ENCODE measurements around the gene B4GALT2. TPM values are rescaled to one million over a fixed set of nuclear protein-coding genes. Genes with fewer than 3 reads are reported as not detected.
A peak's percentile ranks its signal among the peaks of the same experiment; 100 is the strongest.

The B4GALT2 gene
- total RNA-seq, 1 experiment from 2014 or later, result 159 TPM

GRCh38 chr1:44029260-44029910 is 50.4 kb downstream of the B4GALT2 start:
- DNase-seq (ENCODE audit: low spot score), result no peak

- DNase-seq (ENCODE audit: low spot score), result peak; percentile 85
Measured at GRCh38 chr1:44029911-44030604, 51.0 kb downstream of the B4GALT2 start.

DNA sequence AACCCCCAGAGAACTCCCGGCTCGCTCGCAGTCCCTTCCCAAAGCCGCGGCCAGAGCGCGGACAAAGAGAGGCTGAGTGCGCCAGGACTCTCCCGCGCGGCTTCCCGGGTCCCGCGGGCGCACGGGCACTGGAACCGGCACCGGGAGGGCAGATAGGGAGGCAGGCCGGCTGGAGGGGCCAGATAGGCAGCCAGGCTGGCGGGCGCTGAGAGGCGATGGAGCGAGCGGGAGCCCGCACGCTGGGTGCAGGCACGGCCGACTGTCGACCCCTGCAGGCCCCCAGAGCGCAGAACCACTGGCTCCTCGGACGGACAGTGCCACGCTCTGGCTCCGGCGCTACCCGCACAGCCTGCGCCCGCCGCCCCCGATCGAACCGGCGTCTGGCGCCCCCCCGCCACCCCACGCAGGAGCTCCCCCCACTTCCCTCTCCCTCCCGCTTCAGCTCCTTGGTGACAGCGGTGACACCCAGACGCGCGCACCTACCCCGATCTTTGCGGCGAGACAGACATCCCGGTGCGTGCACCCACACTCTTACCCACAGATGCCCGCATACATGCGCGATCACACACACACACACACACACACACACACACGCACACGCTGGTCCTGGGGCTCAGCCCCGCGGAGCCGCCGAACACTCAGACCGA is 51.7 kb downstream of the B4GALT2 start:
- DNase-seq (ENCODE audit: low spot score), result peak; percentile 29

DNA sequence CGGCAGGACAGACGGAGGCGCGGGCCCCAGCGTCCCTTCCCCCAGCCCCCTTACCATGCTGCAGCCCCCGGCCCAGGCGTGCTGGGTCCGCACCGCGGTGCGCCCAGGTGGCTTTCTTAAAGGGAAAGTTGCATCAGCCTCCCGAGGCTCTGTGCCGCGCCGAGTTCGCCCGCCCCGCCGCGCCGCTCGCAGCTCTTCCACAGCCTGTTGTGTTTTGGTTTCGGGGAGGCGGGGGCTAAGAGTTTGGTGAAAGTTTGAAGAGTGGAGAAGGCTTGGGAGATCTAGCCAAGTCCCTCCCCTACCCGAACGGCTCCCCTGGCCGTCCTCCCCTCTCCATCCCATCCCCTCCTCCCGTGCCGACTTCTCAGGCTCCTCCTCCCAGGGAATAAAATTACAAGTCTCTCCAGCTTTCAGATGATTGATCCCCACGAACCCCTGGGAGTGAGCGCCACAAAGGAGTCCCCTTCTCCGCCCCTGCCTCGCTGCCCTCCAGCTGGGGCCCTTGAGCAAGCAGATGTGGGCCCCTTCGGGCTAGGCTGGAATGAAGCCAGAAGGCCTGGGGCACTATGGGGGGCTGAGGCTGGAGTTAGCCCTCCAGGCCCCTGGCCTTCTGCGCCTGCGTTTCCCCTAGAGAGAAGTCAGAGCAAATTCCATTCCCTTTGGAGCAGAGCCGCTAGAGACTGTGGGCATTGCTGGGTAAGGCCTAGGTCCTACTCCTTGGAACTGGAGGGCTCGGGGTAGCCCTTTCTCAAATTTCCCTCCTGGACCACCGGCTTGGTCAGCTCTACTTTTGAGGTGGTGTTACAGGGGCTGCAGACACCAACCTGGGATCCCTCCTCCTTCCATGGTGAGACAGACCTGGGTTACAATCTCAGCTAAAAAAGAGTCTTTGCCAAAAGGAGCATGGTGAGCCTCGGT is 52.5 kb downstream of the B4GALT2 start, which contains the start of gene SLC6A9:
Gene SLC6A9 (minus strand): TSS at position 211 of the 918 bp plus-strand sequence. CDS start 7,185 bp downstream, outside the sequence.
- DNase-seq (ENCODE audit: low spot score), result no peak

DNA sequence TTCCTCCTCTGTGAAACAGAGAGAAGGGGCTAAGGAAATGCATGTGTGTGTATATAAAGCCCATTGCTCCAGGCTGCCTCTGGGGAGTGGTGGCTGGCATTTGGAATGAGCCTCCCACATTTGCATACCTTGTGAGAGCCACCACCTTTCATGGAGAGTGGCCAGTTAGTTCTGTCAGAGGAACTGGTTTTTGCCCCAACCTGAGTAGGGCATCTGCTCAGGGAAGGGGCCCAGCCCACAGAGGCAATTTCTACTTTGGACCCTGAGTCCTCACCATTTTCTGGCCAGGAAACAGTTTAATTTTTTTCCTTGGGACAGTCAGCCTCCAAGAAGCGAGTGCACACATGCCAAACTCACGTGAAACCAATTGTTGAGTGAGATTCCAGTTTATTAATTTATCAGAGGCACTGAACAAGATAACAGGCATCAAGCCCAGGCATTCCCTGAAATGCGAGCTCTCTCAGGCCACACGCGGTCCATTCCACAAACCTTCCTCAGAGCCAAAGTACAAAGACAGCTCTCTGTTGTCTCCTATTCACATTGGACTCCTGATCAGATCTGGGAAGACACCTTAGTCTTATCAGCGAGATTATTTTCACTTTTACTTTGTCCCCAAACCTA is 53.3 kb downstream of the B4GALT2 start:
- DNase-seq (ENCODE audit: low spot score), result no peak

- no peak for DNase-seq (ENCODE audit: low spot score)
Measured at GRCh38 chr1:44033041-44033575, 54.1 kb downstream of the B4GALT2 start.

DNA sequence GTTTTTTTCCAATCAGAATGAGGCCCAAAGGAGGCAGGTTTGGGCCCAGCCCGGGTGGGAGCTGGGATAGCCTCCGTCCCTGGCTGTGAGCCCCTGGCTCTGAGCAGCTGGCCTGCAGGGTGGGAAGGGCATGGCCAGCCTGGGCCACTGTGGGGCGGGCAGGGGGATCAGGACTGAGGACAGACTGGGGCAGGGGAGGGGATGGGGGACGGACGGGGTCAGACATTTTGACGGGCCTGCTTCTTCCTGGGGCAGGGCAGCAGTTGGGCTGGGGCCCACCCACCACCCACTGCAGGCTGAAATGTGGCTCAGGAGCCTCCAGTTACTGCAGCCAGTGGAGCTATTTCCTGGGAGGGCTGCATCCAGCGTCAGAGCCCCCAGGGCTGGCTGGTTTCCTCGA is 54.7 kb downstream of the B4GALT2 start:
- no peak for DNase-seq (ENCODE audit: low spot score)

GRCh38 chr1:44034423-44034822 is 55.4 kb downstream of the B4GALT2 start:
- no peak for DNase-seq (ENCODE audit: low spot score)

DNA sequence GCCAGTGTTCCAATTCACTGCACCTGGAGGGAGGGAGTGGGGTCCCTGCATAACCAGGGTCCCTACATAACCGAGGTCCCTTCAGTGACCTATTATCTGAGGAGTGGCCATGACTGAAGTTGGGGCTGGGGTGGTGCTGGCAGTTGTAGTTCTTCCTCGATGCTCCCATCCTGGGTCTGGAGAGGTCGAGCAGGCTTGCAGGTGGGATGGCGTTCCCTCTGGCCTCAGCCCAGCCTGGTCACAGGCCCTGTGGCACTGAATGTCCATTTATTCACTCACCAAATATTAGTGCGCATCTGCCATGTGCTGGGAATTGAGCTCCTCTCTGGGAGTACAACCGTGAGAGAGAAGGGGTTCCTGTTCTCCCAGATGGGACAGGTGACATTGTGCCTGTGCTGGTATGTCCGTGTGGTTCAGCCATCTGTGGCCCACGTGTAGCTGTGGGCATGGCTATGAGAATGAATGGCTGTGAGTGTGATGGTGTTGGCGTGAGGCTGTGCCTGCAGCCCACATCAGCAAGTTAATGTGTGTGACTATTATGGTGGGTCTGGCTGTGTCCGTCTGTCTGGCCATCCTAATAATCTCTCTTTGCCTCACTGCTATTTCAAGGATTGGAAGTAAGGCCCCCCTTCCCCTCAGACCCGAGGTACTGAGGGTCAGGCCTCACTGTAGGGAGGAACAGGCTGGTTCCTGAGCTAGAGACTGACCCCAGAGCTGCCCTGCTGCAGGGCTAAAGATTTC is 56.1 kb downstream of the B4GALT2 start:
- DNase-seq (ENCODE audit: low spot score), result no peak

DNA sequence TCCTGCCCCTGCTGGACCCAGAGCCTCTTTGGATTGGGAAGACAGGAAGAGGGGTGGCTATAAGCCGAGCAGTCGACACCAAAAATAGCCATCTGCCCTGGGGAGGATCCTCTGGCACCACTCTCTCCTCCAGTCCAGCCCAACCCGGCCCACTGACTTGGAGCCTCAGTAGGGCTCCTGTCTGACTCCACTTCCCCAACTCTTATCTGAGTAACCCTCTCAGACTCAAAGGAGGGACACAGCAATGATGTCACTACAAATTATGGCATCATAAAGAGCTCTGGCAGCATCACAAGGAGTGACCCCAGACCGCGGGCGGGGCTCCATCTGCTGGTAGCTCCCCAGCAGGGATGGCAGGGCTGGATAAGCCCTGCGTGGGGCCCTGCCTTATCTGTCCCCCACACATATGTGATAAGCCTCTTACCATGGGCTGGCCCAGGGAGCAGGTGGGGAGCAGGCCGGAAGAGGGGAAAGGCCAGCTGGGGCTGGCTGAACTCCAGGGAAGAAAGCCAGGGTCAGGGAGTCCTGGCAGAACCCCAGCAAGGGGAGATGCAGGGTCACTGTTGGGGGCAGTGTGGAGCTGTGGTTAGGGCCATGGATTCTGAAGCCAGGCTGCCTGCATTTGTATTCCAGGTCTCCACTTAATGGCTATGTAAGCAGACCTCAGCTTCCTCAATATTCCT is 56.9 kb downstream of the B4GALT2 start:
- DNase-seq (ENCODE audit: low spot score), result no peak

DNA sequence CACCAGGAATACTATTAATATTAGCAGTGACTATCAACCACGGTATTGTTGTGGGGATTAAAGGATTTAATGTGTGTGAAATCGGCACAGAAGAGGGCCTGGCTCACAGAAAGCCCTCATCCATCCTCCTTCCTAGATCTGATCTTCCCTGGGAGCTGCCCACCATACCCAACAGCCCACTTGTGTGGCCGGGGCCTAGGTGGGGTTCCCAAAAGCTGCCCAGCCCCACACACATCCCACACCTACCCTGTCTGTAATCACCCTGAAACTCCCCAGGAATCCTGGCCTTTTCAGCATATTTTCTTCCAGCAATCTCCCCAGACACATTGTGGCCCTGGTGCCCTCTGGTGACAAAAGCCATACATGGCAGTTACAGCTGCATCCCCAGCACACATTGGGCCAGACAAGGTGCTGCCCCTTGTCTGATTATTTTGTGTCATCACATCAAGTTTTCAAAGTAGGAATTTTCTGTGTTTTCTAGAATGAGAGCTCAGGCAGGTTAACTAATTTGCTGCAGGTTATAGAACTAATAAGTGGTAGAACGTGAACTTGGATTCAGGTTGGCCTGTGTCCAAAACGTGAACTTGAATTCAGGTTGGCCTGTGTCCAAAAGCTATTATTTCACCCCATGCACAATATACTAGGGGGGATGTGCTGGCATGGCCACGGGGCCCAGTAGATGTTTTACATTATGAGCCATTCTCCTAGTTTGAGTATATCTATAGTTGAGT is 57.6 kb downstream of the B4GALT2 start:
- peak; percentile 76 for DNase-seq (ENCODE audit: low spot score)

GRCh38 chr1:44037154-44037553 is 58.1 kb downstream of the B4GALT2 start:
- no peak for DNase-seq (ENCODE audit: low spot score)

- no peak for DNase-seq (ENCODE audit: low spot score)
Measured at GRCh38 chr1:44038876-44039657, 60.1 kb downstream of the B4GALT2 start.

DNA sequence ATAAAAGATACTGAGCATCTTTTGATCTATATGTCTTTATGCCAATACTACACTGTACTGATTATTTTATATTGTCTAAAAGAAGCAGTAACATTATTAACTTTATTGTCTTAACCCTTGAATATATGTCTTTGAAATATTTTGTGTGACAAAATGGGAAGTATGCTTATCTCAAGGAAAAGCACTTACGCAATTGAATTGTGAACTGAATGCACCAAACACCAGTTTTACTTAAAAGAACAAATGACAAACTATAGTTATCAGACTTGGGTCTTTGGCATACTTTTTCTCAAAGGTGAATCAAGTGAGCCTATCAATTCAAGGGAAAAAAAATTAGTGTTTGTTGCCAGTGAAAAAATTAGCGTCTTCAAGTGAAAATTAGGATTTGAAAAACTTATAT is 61.4 kb downstream of the B4GALT2 start:
- DNase-seq (ENCODE audit: low spot score), result no peak

Data from HT-29 (cell line).